ENCODE data around the gene ITGA5. TPM values are rescaled to one million over a fixed set of nuclear protein-coding genes. Genes with fewer than 3 reads are reported as not detected.

The ITGA5 gene
- polyA plus RNA-seq, 1 donor (not counting 4 experiments of a cell fraction or from before 2014, with no cell fraction given) = 47.9 TPM

GRCh38 chr12:54425702-54426101 lies 6.6 kb upstream of the ITGA5 start:
- H3K4me3 ChIP-seq (ENCODE audit: control insufficient read depth in 2 of 3, extremely low read depth in 1 of 3, insufficient read depth in 2 of 3, low read depth in 1 of 3, low read length in 3 of 3) = no peak overlapping the region
- H3K36me3 ChIP-seq (ENCODE audit: control insufficient read depth in 2 of 2, extremely low read depth in 1 of 2, insufficient read depth in 2 of 2, low read length in 2 of 2) = no peaks in the 10 kb centered on the region
- no peaks in the 10 kb centered on the region for H3K9me3 ChIP-seq (ENCODE audit: control insufficient read depth, low read depth, low read length)
- peaks cover 49% of the 10 kb centered on the region for H3K4me1 ChIP-seq (ENCODE audit: control insufficient read depth, extremely low read depth, insufficient read depth, low read length)
- no peak overlapping the region for H3K27ac ChIP-seq (ENCODE audit: control insufficient read depth, insufficient read depth, low read length)
- no peaks in the 10 kb centered on the region for H4K20me1 ChIP-seq (ENCODE audit: control insufficient read depth, extremely low read depth, insufficient read depth, low read length)
- H3K9me1 ChIP-seq (ENCODE audit: control insufficient read depth, extremely low read depth, insufficient read depth, low read length) = no peaks in the 10 kb centered on the region
- no peaks in the 10 kb centered on the region for H3K27me3 ChIP-seq (ENCODE audit: control insufficient read depth, extremely low read depth, insufficient read depth, low read length)
- FAIRE-seq (no peak), DNase-seq (ENCODE audit: low read depth, low spot score) (no peak)
- H3K79me2 ChIP-seq (ENCODE audit: control insufficient read depth, insufficient read depth, low read length) = no peaks in the 10 kb centered on the region
- H3K9ac ChIP-seq (ENCODE audit: control insufficient read depth, extremely low read depth, insufficient read depth, low read length) = no peak overlapping the region
- dilution Hi-C loops (cut with MboI; ENCODE audit: extremely low pct_ligation_motif_present, low sequenced_read_pairs) = no loop called here
- no peak overlapping the region for H2AFZ ChIP-seq (ENCODE audit: control insufficient read depth, low read length)
- TF ChIP-seq EZH2 (IDR thresholded peaks at IDR 0.05; ENCODE audit: low read length) = no peak
- TF ChIP-seq CTCF (optimal IDR thresholded peaks at IDR 0.05 in 1 of 3, IDR thresholded peaks at IDR 0.05 in 1 of 3, conservative IDR thresholded peaks at IDR 0.05 in 1 of 3; ENCODE audit: extremely low read depth in 1 of 3, insufficient read depth in 2 of 3, low read length in 3 of 3) = no peak
- no peak overlapping the region for H3K4me2 ChIP-seq (ENCODE audit: control insufficient read depth, extremely low read depth, insufficient read depth, low read depth, low read length)

GRCh38 chr12:54424224-54424623 lies 5.2 kb upstream of the ITGA5 start:
- Histone ChIP-seq H3K9ac (ENCODE audit: control insufficient read depth, extremely low read depth, insufficient read depth, low read length) (no peak overlapping the region), H3K79me2 (ENCODE audit: control insufficient read depth, insufficient read depth, low read length) (peaks cover 3% of the 10 kb centered on the region), H3K27ac (ENCODE audit: control insufficient read depth, insufficient read depth, low read length) (no peak overlapping the region), H3K9me1 (ENCODE audit: control insufficient read depth, extremely low read depth, insufficient read depth, low read length) (no peaks in the 10 kb centered on the region), H2AFZ (ENCODE audit: control insufficient read depth, low read length) (no peak overlapping the region), H3K36me3 (ENCODE audit: control insufficient read depth in 2 of 2, extremely low read depth in 1 of 2, insufficient read depth in 2 of 2, low read length in 2 of 2) (no peaks in the 10 kb centered on the region), H3K9me3 (ENCODE audit: control insufficient read depth, low read depth, low read length) (no peaks in the 10 kb centered on the region), H3K4me1 (ENCODE audit: control insufficient read depth, extremely low read depth, insufficient read depth, low read length) (peaks cover 55% of the 10 kb centered on the region), H3K4me3 (ENCODE audit: control insufficient read depth in 2 of 3, extremely low read depth in 1 of 3, insufficient read depth in 2 of 3, low read depth in 1 of 3, low read length in 3 of 3) (no peak overlapping the region), H3K27me3 (ENCODE audit: control insufficient read depth, extremely low read depth, insufficient read depth, low read length) (no peaks in the 10 kb centered on the region), H3K4me2 (ENCODE audit: control insufficient read depth, extremely low read depth, insufficient read depth, low read depth, low read length) (no peak overlapping the region), H4K20me1 (ENCODE audit: control insufficient read depth, extremely low read depth, insufficient read depth, low read length) (no peaks in the 10 kb centered on the region)
- no peak for FAIRE-seq
- no peak for DNase-seq (ENCODE audit: low read depth, low spot score)
- no peak for TF ChIP-seq EZH2 (IDR thresholded peaks at IDR 0.05; ENCODE audit: low read length)
- no peak for TF ChIP-seq CTCF (optimal IDR thresholded peaks at IDR 0.05 in 1 of 3, IDR thresholded peaks at IDR 0.05 in 1 of 3, conservative IDR thresholded peaks at IDR 0.05 in 1 of 3; ENCODE audit: extremely low read depth in 1 of 3, insufficient read depth in 2 of 3, low read length in 3 of 3)
- dilution Hi-C loops (cut with MboI; ENCODE audit: extremely low pct_ligation_motif_present, low sequenced_read_pairs) = no loop called here
